ENCODE measurements around the gene AGFG1. TPM values are rescaled to one million over a fixed set of nuclear protein-coding genes. Genes with fewer than 3 reads are reported as not detected.

The AGFG1 gene
- polyA plus RNA-seq, 1 experiment, result 92.2 TPM

DNA sequence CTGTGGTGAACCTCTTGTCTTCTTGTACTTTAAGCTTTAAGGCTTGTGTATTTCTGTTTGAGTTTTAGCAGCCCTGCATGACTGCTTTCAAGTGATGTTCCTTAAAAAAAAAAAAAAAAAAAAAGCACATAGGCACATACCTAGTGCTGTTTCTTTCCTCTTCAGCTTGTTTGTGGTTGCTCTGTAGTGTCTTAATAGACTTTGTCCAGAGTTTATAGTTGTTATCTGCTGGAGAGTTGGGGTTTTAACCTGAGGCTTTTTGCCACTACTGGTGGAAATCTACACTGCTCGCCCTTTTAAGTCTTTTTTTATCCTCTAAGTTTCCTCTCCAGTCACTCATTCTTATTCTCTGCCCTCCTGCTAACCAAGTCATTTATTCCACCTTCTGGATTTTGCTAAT is 34.5 kb downstream of the AGFG1 start:
- no peaks in the 10 kb centered on the region; the same call in 1 of the 2 replicates for H3K36me3 ChIP-seq (ENCODE audit: control insufficient read depth, insufficient read depth, low read length)
- DNase-seq (ENCODE audit: low read depth), result no peak
- no peaks in the 10 kb centered on the region for H3K27me3 ChIP-seq (ENCODE audit: control insufficient read depth, insufficient read depth, low read length)
- POLR2A ChIA-PET, result no interaction called here
- H3K4me3 ChIP-seq (ENCODE audit: low read depth, low read length), result no peak overlapping the region
- CTCF ChIA-PET, result interaction anchor here (0.7 kb wide), 1 partner anchor 259 kb away, joined by 3 read pairs; no protein-coding TSS in a partner anchor
- no peak for TF ChIP-seq CTCF (IDR thresholded peaks at IDR 0.05; ENCODE audit: insufficient read depth, low read depth, low read length)

DNA sequence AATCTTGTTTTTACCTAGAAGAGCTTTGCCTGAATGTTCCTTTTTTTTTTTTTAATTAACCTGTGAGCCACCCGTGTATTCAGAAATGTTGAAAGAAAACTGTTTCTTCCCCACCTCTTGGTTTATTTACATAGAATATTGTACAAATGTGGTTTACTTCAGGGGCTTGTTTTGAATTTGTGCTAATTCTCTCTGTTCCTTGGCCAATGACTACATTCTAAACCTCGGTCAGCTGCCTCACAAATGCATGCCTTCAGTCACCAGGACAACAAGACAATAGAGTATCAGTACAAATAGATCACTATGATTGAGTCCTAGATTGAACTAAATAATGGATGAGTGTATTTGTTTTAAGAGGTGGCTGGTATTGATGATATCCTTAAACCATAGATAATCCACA is 36.0 kb downstream of the AGFG1 start:
- CTCF ChIA-PET, result interaction anchor here (1.0 kb wide), 1 partner anchor 16 kb away, joined by 3 read pairs; no protein-coding TSS in a partner anchor
- no peak for DNase-seq (ENCODE audit: low read depth)
- POLR2A ChIA-PET, result no interaction called here
- H3K4me3 ChIP-seq (ENCODE audit: low read depth, low read length), result no peak overlapping the region
- no peak for TF ChIP-seq CTCF (IDR thresholded peaks at IDR 0.05; ENCODE audit: insufficient read depth, low read depth, low read length)
- H3K36me3 ChIP-seq (ENCODE audit: control insufficient read depth, insufficient read depth, low read length), result no peaks in the 10 kb centered on the region
- H3K27me3 ChIP-seq (ENCODE audit: control insufficient read depth, insufficient read depth, low read length), result no peaks in the 10 kb centered on the region

DNA sequence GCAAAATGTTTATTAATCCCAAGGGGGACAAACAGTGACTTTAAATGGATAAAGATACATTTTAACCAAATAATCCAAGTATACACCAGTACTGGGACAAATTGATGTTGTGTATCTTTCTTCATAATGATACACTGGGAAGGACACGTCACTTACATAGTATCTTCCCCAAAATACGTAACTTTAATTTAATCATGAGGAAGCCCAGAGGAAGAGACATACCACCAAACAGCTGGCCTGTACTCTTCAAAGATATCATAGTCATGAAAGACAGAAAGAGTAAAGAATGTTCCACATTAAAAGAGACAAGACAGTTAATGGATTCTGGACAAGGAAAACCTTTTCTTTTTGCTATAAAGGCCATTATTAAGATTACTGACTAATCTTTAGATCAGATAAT is 37.1 kb downstream of the AGFG1 start:
- no peak for DNase-seq (ENCODE audit: low read depth)
- TF ChIP-seq CTCF (IDR thresholded peaks at IDR 0.05; ENCODE audit: insufficient read depth, low read depth, low read length), result no peak
- POLR2A ChIA-PET, result no interaction called here
- Histone ChIP-seq H3K27me3 (ENCODE audit: control insufficient read depth, insufficient read depth, low read length) (no peaks in the 10 kb centered on the region), H3K4me3 (ENCODE audit: low read depth, low read length) (no peak overlapping the region), H3K36me3 (ENCODE audit: control insufficient read depth, insufficient read depth, low read length) (no peaks in the 10 kb centered on the region)
- CTCF ChIA-PET, result no interaction called here

DNA sequence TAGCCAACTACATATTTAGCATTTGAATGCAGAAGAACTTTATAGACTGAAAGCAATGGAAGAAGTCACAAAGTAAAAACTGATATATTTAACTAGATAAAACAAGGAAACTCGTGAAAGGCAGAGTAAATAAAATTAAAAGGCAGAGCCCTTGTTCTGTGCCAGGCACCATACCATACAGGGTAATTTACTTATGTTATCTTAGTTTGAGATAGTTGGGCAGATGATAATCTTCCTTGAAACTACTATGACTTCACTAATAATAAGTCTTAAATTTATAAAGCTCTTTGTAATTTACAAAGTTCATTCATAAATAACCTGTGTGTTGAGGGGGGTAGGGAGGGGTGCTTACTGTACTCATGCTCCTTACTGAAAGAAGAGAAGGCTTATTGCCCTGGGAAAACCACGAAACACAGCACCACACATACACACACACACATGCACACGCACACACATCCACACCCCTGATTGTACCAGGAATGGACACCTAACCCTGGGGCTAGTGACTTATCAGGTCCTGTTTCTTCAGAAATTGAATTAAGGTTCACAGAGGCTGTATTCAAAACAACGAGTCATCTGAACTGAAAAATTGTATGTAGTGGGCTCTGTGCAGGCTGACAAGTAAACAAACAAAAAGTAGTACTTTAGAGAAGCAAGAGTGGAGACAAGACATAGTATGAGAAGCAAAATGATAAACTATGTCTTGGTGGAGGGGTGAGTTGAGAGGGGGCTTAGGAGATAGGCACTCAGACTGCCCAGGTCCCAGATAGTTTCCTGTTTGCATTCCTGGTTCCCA is 38.1 kb downstream of the AGFG1 start:
- H3K4me3 ChIP-seq (ENCODE audit: low read depth, low read length), result no peak overlapping the region
- no peaks in the 10 kb centered on the region for H3K36me3 ChIP-seq (ENCODE audit: control insufficient read depth, insufficient read depth, low read length)
- no peak for TF ChIP-seq CTCF (IDR thresholded peaks at IDR 0.05; ENCODE audit: insufficient read depth, low read depth, low read length)
- POLR2A ChIA-PET, result no interaction called here
- CTCF ChIA-PET, result no interaction called here
- no peaks in the 10 kb centered on the region for H3K27me3 ChIP-seq (ENCODE audit: control insufficient read depth, insufficient read depth, low read length)
- DNase-seq (ENCODE audit: low read depth), result no peak

DNA sequence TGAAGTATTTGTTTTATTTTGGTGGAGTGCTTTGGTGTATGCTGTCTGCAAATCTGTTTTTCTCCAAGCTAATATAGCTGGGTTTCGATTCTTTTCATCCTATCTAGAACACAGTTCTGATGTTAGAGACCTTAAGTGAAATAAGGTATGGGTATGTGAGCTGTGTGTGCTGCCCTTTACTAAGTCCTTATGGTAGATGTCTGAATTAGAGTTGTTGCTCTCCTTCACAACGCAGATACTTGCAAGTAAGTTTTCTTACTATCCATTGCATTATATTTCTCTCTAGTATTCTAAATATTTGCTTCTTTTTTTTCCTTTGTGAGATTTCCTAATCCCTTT is 38.6 kb downstream of the AGFG1 start:
- POLR2A ChIA-PET, result no interaction called here
- no peaks in the 10 kb centered on the region for H3K27me3 ChIP-seq (ENCODE audit: control insufficient read depth, insufficient read depth, low read length)
- no peak for DNase-seq (ENCODE audit: low read depth)
- no peak overlapping the region for H3K4me3 ChIP-seq (ENCODE audit: low read depth, low read length)
- H3K36me3 ChIP-seq (ENCODE audit: control insufficient read depth, insufficient read depth, low read length), result no peaks in the 10 kb centered on the region
- CTCF ChIA-PET, result no interaction called here
- TF ChIP-seq CTCF (IDR thresholded peaks at IDR 0.05; ENCODE audit: insufficient read depth, low read depth, low read length), result no peak
